Measurements from ENCODE around the gene KIAA0408.

- TF ChIP-seq, protein P1, sequence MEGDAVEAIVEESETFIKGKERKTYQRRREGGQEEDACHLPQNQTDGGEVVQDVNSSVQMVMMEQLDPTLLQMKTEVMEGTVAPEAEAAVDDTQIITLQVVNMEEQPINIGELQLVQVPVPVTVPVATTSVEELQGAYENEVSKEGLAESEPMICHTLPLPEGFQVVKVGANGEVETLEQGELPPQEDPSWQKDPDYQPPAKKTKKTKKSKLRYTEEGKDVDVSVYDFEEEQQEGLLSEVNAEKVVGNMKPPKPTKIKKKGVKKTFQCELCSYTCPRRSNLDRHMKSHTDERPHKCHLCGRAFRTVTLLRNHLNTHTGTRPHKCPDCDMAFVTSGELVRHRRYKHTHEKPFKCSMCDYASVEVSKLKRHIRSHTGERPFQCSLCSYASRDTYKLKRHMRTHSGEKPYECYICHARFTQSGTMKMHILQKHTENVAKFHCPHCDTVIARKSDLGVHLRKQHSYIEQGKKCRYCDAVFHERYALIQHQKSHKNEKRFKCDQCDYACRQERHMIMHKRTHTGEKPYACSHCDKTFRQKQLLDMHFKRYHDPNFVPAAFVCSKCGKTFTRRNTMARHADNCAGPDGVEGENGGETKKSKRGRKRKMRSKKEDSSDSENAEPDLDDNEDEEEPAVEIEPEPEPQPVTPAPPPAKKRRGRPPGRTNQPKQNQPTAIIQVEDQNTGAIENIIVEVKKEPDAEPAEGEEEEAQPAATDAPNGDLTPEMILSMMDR (conservative IDR thresholded peaks at IDR 0.05), result no peak
- TF ChIP-seq EZH2 (IDR thresholded peaks at IDR 0.05; ENCODE audit: low read depth), result no peak
Observed at GRCh38 chr6:127456465-127456864, 2.7 kb downstream of the KIAA0408 start.
